Sciatic nerve (tissue), 2 donors: ENCODE measurements around the gene LRRC4C. TPM values are rescaled to one million over a fixed set of nuclear protein-coding genes. Genes with fewer than 3 reads are reported as not detected.
A peak's percentile ranks its signal among the peaks of the same experiment; 100 is the strongest.
"Not testable (repeated sequence)": the region's sequence is repeated elsewhere in the genome, so short reads cannot be mapped to it uniquely, and the experiment has no call there.

ENCODE experiments used
- ATAC-seq: fragments of 200-7000 bp; cut with Tn5 transposase; one replicate; pipeline ENCODE4 v1.9.1; 2020; ENCODE audit warnings: mild to moderate bottlenecking, moderate library complexity
- DNase-seq: peaks from one replicate; pipeline ENCODE4 v3.0.0-alpha.2; 2020; ENCODE audit warnings: low spot score
- intact Hi-C: fragments of 100-400 bp; cut with DNase I; formaldehyde crosslinking; loops from one replicate; pipeline ENCODE4 v1.14.2; 2022
- total RNA-seq: library from RNA; stranded (reverse); fragmentation: NEBNext Ultra II Directional; extraction: Animal tissue kit (Norgen Biotek cat#: 25700); gene quantifications from one replicate; pipeline ENCODE4 v1.2.1, GENCODE V29; 2021
- donor health status: DM: no; HTN: no; CAD: no.
- donor health status: DM: no; HTN: no; CAD: no.

LRRC4C gene
- total RNA-seq, 1 donor from 2014 or later, result 16.6 TPM

- intact Hi-C loops, result no loop called here
- ATAC-seq (no peak), DNase-seq (no peak)
These were observed 1255.8 kb downstream of the LRRC4C start for GRCh38 chr11:40203606-40204005.

- no peak for DNase-seq
- no peak for ATAC-seq
- intact Hi-C loops, result no loop called here
These were observed 1256.7 kb downstream of the LRRC4C start for GRCh38 chr11:40202589-40203270.

DNA sequence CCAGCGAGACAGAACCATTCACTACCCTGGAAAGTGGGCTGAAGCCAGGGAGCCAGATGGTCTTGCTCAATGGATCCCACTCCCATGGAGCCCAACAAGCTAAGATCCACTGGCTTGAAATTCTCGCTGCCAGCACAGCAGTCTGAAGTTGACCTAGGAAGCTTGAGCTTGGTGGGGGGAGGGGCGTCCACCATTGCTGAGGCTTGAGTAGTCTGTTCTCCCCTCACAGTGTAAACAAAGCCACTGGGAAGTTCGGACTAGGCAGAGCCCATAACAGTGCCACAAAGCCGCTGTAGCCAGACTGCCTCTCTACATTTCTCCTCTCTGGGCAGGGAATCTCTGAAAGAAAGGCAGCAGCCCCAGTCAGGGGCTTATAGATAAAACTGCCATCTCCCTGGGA, 1266.9 kb downstream of the LRRC4C start:
- intact Hi-C loops, ATAC-seq, DNase-seq: not testable (repeated sequence)

DNA sequence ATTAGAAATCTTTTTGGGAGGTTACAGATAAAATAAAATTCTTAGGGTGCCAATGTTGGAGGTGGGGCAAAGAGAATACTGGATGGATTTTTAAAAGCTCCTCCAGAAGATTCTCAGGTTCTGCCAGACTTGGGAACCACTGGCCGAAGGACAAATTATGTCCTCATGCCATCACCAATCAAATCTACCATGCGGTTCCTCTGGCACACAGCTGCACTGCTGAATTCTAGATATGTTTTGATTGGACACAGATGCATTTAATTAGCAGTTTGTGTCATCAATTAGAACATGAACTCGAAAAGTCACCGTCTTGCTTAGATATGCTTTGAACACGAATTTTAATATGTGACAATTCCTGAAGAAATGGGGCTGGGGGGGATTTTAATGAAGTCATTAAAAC, 1269.2 kb downstream of the LRRC4C start:
- no peak for DNase-seq
- intact Hi-C loops, result no loop called here
- no peak for ATAC-seq

DNA sequence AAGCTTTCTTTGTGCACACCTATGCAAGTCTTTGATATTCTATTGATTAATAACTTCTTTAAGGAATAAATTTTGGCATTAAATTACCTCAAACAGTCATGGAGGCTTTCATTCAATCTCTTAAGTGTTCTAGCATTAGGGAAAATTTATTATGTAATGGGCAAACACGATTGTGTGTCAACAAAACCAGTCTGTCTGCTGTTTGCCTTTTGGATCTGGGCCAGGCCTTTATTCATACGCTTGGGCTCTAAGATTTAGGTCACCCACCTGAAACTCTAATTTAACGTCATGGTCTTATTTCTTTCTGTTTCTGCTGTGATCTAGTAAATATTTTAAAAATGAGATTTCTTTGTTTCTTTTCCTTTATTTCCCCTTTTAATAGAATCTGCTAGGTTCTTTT, 1270.6 kb downstream of the LRRC4C start:
- intact Hi-C loops, result no loop called here
- DNase-seq (no peak), ATAC-seq (no peak)

GRCh38 chr11:40187295-40187694, 1272.2 kb downstream of the LRRC4C start:
- DNase-seq (no peak), ATAC-seq (no peak)
- intact Hi-C loops, result no loop called here

GRCh38 chr11:40186437-40187263, 1272.8 kb downstream of the LRRC4C start:
- intact Hi-C loops, result no loop called here
- no peak for DNase-seq
- ATAC-seq, result peak; percentile 72

DNA sequence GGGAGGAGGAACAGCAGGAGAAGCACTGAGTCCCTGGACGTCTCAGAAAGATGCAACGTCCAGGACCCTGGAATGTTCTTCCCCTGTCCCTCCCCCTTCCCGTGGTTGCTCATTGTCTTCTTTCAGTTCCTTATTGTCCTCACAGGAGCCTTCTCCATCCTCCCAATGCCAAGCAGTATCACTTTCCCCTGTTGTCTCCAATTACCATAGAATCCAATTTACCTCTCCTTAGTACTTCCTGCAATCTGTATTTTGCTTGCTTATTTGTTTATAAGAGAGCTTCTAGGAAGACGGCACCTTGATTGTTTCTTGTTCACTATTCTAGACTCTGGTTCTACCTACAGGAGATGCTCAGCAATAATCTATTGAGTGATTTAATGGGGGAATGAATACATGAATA, 1273.7 kb downstream of the LRRC4C start:
- DNase-seq, result no peak
- ATAC-seq, result no peak
- intact Hi-C loops, result no loop called here

DNA sequence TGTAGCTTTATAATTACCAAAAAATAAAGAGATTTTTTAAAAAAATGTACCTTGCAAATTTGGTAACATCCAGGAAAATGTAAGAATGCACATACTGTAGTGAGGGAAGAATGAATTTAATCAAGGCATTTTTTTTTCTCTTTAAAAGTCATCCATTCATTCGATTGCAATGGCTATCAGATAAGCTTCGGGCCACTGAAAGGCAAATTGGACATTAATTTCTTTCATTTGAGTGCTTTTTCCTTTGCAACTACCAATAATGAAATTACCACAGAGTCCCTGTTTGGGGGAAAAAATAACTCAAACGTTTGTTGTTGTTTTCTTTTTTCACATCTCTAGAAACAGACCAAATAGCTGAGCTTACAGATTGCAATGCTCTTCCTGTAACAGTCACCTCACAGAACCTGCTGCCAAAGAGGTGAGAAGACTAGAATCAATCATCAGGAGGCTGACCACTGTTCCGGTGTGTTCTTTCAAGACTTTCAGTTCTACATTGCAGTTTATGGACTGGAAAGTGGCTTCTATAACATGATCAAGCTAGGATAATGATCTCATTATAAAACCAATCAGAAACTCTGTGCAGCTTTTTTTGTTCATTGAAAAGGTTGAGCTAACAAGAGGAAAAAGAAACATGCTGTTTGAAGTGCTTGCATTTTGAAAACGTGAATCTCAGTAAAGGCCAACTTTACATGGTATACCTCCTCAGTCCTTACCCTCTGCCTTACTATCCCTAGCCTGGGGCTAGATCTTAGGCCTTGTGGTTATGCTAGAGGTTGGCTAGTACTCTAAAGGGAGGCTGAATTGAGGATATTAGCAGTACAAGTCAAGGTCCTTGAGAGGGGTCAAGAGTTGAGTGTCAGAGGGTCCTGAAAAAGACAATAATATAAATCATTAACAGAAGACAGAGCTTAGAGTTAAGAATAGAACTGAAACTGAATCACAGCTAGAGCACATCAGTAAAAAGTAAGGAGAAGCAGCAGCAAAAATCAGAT, 1276.1 kb downstream of the LRRC4C start:
- DNase-seq, result no peak
- ATAC-seq, result no peak
- intact Hi-C loops, result no loop called here

DNA sequence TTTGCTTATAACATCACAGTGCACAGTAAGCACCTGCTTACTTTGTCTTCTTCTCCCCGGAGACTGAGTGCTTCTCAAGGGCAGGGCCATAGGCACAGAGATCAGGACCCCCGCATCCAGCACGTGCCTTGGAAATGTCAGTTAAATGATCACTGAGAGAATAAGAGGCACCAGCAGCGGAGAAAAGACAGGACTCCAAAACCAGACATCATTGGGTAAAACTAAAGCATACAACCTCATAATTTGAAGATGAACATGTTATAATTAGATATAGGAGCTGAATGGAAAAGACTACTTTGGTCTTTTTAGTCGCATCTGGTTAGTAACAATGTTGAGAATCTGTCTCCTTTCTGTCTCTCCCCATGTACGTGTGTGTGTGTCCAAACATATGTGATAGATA, 1279.9 kb downstream of the LRRC4C start:
- intact Hi-C loops, result no loop called here
- no peak for ATAC-seq

GRCh38 chr11:40178470-40178869, 1281.0 kb downstream of the LRRC4C start:
- ATAC-seq (no peak), DNase-seq (no peak)
- intact Hi-C loops, result no loop called here

More for the DNA sequence above, 1279.9 kb downstream of the LRRC4C start:
- no peak for DNase-seq

GRCh38 chr11:40175980-40176379, 1283.5 kb downstream of the LRRC4C start:
- no peak for ATAC-seq
- intact Hi-C loops, result no loop called here

GRCh38 chr11:40170078-40170477, 1289.4 kb downstream of the LRRC4C start:
- no peak for DNase-seq
- ATAC-seq, result no peak
- intact Hi-C loops, result no loop called here

More at GRCh38 chr11:40175980-40176379, 1283.5 kb downstream of the LRRC4C start:
- no peak for DNase-seq

DNA sequence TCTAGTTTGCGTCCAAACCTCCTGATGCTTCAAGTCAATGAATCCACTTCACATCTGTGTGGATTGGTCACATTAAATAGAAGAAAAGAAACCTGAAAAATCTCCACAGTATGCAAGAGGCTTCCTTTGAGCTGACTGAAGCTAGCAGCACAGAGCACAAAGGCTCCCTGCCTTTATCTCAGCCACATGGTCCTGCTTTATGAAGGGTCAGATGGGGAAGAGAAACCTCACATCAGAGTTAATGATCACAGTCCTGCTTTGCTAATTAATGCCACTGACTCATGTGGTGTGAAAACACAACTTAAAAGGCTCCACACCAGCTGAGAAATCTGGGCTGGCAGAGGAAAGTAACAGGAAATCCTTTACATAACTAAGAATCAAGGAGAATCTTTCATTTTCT, 1291.0 kb downstream of the LRRC4C start:
- intact Hi-C loops, result no loop called here
- ATAC-seq, result no peak
- no peak for DNase-seq

DNA sequence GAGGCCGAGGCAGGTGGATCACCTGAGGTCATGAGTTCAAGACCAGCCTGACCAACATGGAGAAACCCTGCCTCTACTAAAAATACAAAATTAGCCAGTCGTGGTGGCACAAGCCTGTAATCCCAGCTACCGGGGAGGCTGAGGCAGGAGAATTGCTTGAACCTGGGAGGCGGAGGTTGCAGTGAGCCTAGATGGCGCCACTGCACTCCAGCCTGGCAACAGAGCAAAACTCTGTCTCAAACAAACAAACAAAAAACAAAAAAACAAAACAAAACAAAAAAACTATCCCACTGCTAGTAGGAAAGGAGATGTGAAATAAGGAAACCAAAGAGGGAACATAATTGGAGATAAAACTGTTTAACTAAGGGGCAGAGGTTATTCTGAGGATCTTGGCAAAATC, 1291.6 kb downstream of the LRRC4C start:
- intact Hi-C loops, ATAC-seq, DNase-seq: not testable (repeated sequence)

DNA sequence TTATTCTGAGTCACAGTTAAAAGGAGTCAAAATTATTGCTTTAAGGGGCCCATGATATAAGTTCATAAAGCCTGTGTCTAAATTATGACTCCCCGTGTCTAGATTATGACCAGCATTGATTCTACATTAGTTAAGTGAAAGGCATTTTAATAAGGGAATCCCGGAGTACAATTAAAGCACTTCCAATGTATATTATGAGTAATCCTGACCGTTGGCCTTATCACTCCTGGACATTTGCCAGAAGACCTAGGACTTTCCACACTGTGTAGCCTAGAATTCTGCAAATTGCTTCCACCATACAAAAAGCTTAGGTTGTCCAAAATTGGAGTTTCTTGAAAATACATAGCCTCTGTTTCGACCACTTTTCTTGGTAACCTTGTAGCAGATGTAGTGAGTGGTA, 1292.6 kb downstream of the LRRC4C start:
- ATAC-seq (no peak), DNase-seq (no peak)
- intact Hi-C loops, result no loop called here

- DNase-seq (no peak), ATAC-seq (no peak)
- intact Hi-C loops, result no loop called here
These were observed 1296.3 kb downstream of the LRRC4C start for GRCh38 chr11:40162901-40163883.

- no peak for DNase-seq
- intact Hi-C loops, result no loop called here
- no peak for ATAC-seq
These were observed 1297.5 kb downstream of the LRRC4C start for GRCh38 chr11:40161854-40162410.
